Spleen (tissue), 7 donors: ENCODE results near the gene ADGRB2.

Experiments used
- CTCF ChIP-seq, 11 experiments: fragments of 200-600 bp in 7 of 11; fragments of 450-650 bp in 4 of 11; sonication (generic) in 4 of 11; IDR thresholded peaks in 8 of 11; conservative IDR thresholded peaks in 3 of 11; 1 replicate in 7 of 11; 2 replicates in 4 of 11; pipeline versions ENCODE4 v1.4.0 to v1.8.0; 2016 to 2021; ENCODE audit warnings: antibody characterized with exemption in 11 of 11, inconsistent platforms in 4 of 11, mild to moderate bottlenecking in 1 of 11
- POLR2A ChIP-seq, 3 donors: fragments of 450-650 bp; IDR thresholded peaks; one replicate each; pipeline ENCODE4 v1.5.1; 2017; ENCODE audit warnings: antibody characterized with exemption in 3 of 3, mild to moderate bottlenecking in 1 of 3
- POLR2AphosphoS5 ChIP-seq, 3 donors: sonication (generic); formaldehyde crosslinking; IDR thresholded peaks; one replicate each; pipeline ENCODE4 v1.5.1; 2017; ENCODE audit warnings: antibody characterized with exemption in 3 of 3
- donor health status: DM: no; HTN: no; CAD: no; lungs with moderate emphysema.
- donor health status: DM: no; HTN: no; CAD: no.
- donor health status: DM: no; HTN: no; CAD: no.

GRCh38 chr1:31699341-31699891 lies 64.7 kb downstream of the ADGRB2 start:
- TF ChIP-seq CTCF (IDR thresholded peaks at IDR 0.05 in 8 of 11, conservative IDR thresholded peaks at IDR 0.05 in 3 of 11) = no peak
- TF ChIP-seq POLR2AphosphoS5 (IDR thresholded peaks at IDR 0.05) = peak in 2 of 3 donors; percentile 46 to 65
- no peak for TF ChIP-seq POLR2A (IDR thresholded peaks at IDR 0.05)
